ENCODE results near the gene TPM3. TPM values are rescaled to one million over a fixed set of nuclear protein-coding genes. Genes with fewer than 3 reads are reported as not detected.

TPM3 gene
- polyA plus RNA-seq, 2 donors = 88.1 to 178 TPM

DNA sequence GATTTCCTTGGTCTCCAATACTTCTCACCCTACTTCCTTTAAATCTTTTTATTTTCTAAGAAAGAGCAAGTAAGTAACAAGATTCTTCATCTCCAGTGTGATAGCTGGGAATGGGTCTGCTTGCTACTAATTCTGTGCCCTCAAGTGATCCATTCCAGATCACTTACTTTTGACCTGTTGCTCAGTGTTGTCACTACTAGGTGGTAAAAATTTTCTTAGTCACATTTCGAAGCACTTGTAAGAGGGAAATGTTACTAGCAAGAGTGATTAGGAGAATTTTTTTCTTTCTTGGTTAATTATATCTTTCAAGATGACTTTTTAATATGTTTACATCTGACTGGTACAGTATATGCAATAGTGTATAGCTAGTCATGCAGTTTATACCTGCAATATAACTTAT is 31.0 kb upstream of the TPM3 start:
- H3K9me3 ChIP-seq (ENCODE audit: control insufficient read depth in 2 of 2, insufficient read depth in 1 of 2, low read depth in 1 of 2, low read length in 1 of 2) = no peaks in the 10 kb centered on the region
- WGBS, 2 donors = 77 to 89% methylated on average over 1 of the region's 1 CpG
- no peaks in the 10 kb centered on the region for H3K27me3 ChIP-seq (ENCODE audit: control insufficient read depth in 1 of 2, insufficient read depth in 2 of 2, low read length in 2 of 2)
- H3K27ac ChIP-seq (ENCODE audit: low read depth in 2 of 2, low read length in 1 of 2) = no peak overlapping the region
- no peak overlapping the region for H3K4me3 ChIP-seq (ENCODE audit: low read depth in 1 of 2, low read length in 2 of 2)
- H3K4me1 ChIP-seq (ENCODE audit: control insufficient read depth in 2 of 2, insufficient read depth in 2 of 2, low read length in 1 of 2) = peaks cover 0 to 2% of the 10 kb centered on the region in 2 donors
- H3K36me3 ChIP-seq (ENCODE audit: control insufficient read depth in 2 of 2, insufficient read depth in 2 of 2, low read length in 1 of 2) = no peaks in the 10 kb centered on the region

DNA sequence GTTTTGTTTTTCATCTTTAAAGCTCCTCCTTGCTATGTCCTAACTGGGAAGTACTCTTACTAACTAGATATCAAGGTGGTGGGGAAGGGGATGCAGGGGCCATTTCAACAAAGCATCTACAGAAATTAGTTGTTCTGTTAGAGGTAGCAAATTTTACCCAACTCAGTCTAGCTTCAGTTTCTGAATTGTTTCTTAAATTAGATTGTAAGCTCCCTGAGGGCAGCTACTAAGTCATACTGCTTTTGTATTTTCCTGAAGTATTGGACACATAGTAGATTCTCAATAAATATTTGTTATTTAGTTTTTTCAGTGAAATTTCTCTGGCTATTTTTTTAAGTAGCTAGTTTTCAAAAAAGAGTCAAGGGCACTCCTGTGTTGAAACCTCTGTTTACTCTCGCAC is 30.6 kb upstream of the TPM3 start:
- 83 to 89% methylated on average over 1 of the region's 1 CpG for WGBS, 2 donors
- Histone ChIP-seq H3K9me3 (ENCODE audit: control insufficient read depth in 2 of 2, insufficient read depth in 1 of 2, low read depth in 1 of 2, low read length in 1 of 2) (no peaks in the 10 kb centered on the region), H3K27ac (ENCODE audit: low read depth in 2 of 2, low read length in 1 of 2) (no peak overlapping the region), H3K27me3 (ENCODE audit: control insufficient read depth in 1 of 2, insufficient read depth in 2 of 2, low read length in 2 of 2) (no peaks in the 10 kb centered on the region), H3K4me3 (ENCODE audit: low read depth in 1 of 2, low read length in 2 of 2) (peak overlapping the region in 1 of 2 donors; percentile 79), H3K36me3 (ENCODE audit: control insufficient read depth in 2 of 2, insufficient read depth in 2 of 2, low read length in 1 of 2) (no peaks in the 10 kb centered on the region), H3K4me1 (ENCODE audit: control insufficient read depth in 2 of 2, insufficient read depth in 2 of 2, low read length in 1 of 2) (peaks cover 0 to 2% of the 10 kb centered on the region in 2 donors)

DNA sequence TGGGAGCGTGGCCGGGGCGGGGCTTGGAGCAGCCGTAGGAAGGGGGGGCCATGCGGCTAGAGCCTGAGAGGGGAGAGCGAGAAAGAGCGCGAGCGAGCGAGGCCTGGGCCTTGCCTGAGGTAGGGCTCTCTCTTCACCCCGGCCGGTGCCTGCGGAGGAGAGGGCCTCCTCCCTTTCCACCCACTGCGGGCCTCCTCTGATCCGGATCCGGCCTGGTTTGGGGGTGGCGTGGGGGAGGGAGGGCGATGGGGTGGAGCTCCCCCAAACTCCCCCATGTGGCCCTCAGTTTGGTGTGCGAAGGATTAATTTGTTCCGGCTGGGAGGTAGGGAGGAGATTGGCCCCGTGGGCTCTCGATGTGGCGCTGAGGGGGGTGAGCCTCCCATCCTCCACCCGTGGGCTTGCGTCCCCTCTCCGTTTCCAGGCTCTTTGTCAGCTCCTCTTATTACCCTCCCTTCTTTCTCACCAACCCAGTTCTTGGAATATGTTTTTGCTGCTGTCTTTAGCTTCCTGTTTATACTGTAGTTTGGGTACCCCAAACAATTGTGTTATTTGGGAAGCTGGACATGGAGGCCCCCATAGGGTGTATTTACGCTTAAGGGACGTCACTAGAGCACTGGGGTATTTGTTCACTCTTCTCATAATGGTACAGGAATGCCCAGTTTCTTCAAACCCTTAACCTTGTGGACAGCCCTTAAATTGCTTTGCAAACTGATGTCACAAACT is 29.5 kb upstream of the TPM3 start:
- Histone ChIP-seq H3K9me3 (ENCODE audit: control insufficient read depth in 2 of 2, insufficient read depth in 1 of 2, low read depth in 1 of 2, low read length in 1 of 2) (no peaks in the 10 kb centered on the region), H3K27ac (ENCODE audit: low read depth in 2 of 2, low read length in 1 of 2) (peak overlapping the region; percentile 88 to 93), H3K27me3 (ENCODE audit: control insufficient read depth in 1 of 2, insufficient read depth in 2 of 2, low read length in 2 of 2) (no peaks in the 10 kb centered on the region), H3K4me3 (ENCODE audit: low read depth in 1 of 2, low read length in 2 of 2) (peak overlapping the region; percentile 79 to 89), H3K4me1 (ENCODE audit: control insufficient read depth in 2 of 2, insufficient read depth in 2 of 2, low read length in 1 of 2) (peaks cover 0 to 2% of the 10 kb centered on the region in 2 donors), H3K36me3 (ENCODE audit: control insufficient read depth in 2 of 2, insufficient read depth in 2 of 2, low read length in 1 of 2) (no peaks in the 10 kb centered on the region)
- WGBS, 2 donors = 1% methylated on average over 19 to 27 of the region's 28 CpGs

DNA sequence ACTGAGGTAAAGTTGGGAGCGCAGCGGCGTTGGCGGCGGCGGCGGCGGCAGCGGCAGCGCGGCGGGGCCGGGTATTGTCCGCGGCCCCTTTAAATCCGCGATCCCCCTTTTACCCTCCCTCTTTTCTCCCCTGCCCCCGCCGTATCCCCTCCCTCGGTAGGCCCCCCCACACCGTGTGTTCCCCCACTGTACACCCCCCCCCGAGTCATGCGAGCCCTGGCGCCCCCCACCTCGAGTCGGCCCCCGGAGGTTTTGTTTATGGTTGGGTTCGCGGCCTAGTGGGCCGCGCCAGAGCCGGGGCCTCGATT is 29.0 kb upstream of the TPM3 start:
- H3K9me3 ChIP-seq (ENCODE audit: control insufficient read depth in 2 of 2, insufficient read depth in 1 of 2, low read depth in 1 of 2, low read length in 1 of 2) = no peaks in the 10 kb centered on the region
- peak overlapping the region; percentile 79 to 89 for H3K4me3 ChIP-seq (ENCODE audit: low read depth in 1 of 2, low read length in 2 of 2)
- no peaks in the 10 kb centered on the region for H3K36me3 ChIP-seq (ENCODE audit: control insufficient read depth in 2 of 2, insufficient read depth in 2 of 2, low read length in 1 of 2)
- 1% methylated on average over 24 to 33 of the region's 33 CpGs for WGBS, 2 donors
- H3K27me3 ChIP-seq (ENCODE audit: control insufficient read depth in 1 of 2, insufficient read depth in 2 of 2, low read length in 2 of 2) = no peaks in the 10 kb centered on the region
- peaks cover 0 to 2% of the 10 kb centered on the region in 2 donors for H3K4me1 ChIP-seq (ENCODE audit: control insufficient read depth in 2 of 2, insufficient read depth in 2 of 2, low read length in 1 of 2)
- peak overlapping the region; percentile 88 to 93 for H3K27ac ChIP-seq (ENCODE audit: low read depth in 2 of 2, low read length in 1 of 2)

DNA sequence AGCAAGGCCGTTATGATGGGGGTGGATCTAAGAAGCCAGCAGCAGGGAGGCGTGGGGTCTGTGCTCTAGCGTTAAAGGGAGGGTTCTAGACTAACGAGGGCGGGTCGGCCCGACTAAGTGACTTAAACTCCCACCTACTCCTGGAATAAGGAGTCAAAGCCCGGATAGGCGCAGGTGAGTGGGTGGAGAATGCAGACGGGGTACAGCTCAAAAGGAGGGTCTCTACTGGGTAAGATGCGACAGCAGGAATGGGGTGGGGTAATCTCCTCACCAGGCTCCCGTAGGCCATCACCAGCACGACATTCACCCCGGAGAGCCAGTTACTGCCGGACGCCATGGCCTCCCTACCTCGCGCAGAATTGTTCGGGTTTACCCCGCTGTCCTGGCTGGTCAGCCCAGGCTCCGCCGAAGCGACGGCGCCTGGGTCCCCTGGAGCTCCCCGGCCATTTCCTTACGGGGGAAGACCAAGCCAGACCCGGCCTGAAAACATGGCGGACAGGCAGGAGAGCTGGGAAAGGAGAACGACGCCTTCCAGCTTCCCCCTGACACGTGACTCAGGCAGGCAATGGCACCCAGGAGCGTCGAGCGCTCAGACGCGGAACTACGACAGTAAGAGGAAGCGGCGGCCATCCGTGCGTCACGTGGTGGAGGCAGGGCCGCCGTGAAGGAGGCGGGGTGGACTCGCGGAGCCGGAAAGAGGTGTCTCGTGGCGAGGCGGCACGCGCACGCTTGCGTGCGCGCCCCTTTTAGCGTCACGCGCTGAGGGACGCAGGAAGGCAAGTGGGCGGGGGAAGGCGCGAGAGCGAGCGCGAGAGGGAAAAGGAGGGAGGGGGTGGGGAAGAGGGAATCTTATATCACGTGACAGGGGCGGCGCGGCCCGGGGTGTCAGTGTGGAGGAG is 28.4 kb upstream of the TPM3 start, which contains the start of gene UBAP2L:
Gene UBAP2L, plus strand, starts transcription at position 885 of the 899 bp plus-strand sequence. CDS start 4,169 bp downstream, outside the sequence.
- H3K9me3 ChIP-seq (ENCODE audit: control insufficient read depth in 2 of 2, insufficient read depth in 1 of 2, low read depth in 1 of 2, low read length in 1 of 2) = no peaks in the 10 kb centered on the region
- H3K4me1 ChIP-seq (ENCODE audit: control insufficient read depth in 2 of 2, insufficient read depth in 2 of 2, low read length in 1 of 2) = peaks cover 0 to 2% of the 10 kb centered on the region in 2 donors
- peak within 1 kb of the TSS; percentile 98 to 99 for H3K27ac ChIP-seq (ENCODE audit: low read depth in 2 of 2, low read length in 1 of 2)
- 0 to 1% methylated on average over 56 to 73 of the region's 73 CpGs for WGBS, 2 donors
- H3K4me3 ChIP-seq (ENCODE audit: low read depth in 1 of 2, low read length in 2 of 2) = peak within 1 kb of the TSS; percentile 89 to 99
- no peaks in the 10 kb centered on the region for H3K27me3 ChIP-seq (ENCODE audit: control insufficient read depth in 1 of 2, insufficient read depth in 2 of 2, low read length in 2 of 2)
- H3K36me3 ChIP-seq (ENCODE audit: control insufficient read depth in 2 of 2, insufficient read depth in 2 of 2, low read length in 1 of 2) = no peaks in the 10 kb centered on the region

DNA sequence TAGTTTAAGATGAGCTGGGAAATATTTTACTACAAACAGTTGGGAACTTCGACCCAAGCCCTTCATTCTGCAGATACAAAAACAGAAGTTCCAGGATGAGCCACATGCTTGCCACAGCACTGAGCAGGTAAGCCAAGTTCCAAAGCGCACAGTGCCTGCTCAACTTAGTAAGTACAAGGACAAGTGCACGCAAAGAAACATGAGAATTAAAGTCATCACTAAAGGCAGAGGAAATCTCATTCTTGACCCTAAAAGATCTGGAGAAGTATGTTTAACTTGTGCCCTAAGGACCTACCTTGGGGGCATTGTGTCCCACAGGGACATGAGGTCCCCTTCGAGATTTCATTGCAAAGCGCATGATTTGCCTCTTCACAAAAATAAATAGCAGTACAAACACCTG is 27.6 kb upstream of the TPM3 start:
- Histone ChIP-seq H3K4me1 (ENCODE audit: control insufficient read depth in 2 of 2, insufficient read depth in 2 of 2, low read length in 1 of 2) (peaks cover 0 to 2% of the 10 kb centered on the region in 2 donors), H3K36me3 (ENCODE audit: control insufficient read depth in 2 of 2, insufficient read depth in 2 of 2, low read length in 1 of 2) (no peaks in the 10 kb centered on the region), H3K27me3 (ENCODE audit: control insufficient read depth in 1 of 2, insufficient read depth in 2 of 2, low read length in 2 of 2) (no peaks in the 10 kb centered on the region), H3K27ac (ENCODE audit: low read depth in 2 of 2, low read length in 1 of 2) (peak overlapping the region; percentile 59 to 98), H3K4me3 (ENCODE audit: low read depth in 1 of 2, low read length in 2 of 2) (peak overlapping the region; percentile 89 to 99), H3K9me3 (ENCODE audit: control insufficient read depth in 2 of 2, insufficient read depth in 1 of 2, low read depth in 1 of 2, low read length in 1 of 2) (no peaks in the 10 kb centered on the region)
- WGBS, 2 donors = 10 to 12% methylated on average over 5 of the region's 5 CpGs

DNA sequence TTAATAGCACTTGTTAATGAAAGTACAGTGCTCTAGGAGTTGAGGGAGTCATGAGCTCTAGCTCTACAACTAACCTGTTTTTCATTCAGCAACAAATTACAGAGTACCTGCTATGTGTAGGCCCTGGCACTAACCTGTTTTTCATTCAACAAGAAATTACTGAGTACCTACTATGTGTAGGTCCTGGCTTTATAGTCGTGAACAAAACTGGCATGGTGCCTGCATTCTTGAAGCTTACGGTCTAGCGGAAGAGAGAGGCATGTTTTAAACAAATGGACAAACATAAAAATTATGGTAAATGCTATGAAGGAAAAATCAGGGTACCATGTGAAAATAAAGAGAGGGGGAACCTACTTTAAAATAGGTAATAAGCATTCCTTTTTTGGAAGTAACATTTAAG is 26.6 kb upstream of the TPM3 start:
- Histone ChIP-seq H3K4me3 (ENCODE audit: low read depth in 1 of 2, low read length in 2 of 2) (peak overlapping the region in 1 of 2 donors; percentile 99), H3K27me3 (ENCODE audit: control insufficient read depth in 1 of 2, insufficient read depth in 2 of 2, low read length in 2 of 2) (no peaks in the 10 kb centered on the region), H3K27ac (ENCODE audit: low read depth in 2 of 2, low read length in 1 of 2) (no peak overlapping the region), H3K9me3 (ENCODE audit: control insufficient read depth in 2 of 2, insufficient read depth in 1 of 2, low read depth in 1 of 2, low read length in 1 of 2) (no peaks in the 10 kb centered on the region), H3K4me1 (ENCODE audit: control insufficient read depth in 2 of 2, insufficient read depth in 2 of 2, low read length in 1 of 2) (peaks cover 0 to 2% of the 10 kb centered on the region in 2 donors), H3K36me3 (ENCODE audit: control insufficient read depth in 2 of 2, insufficient read depth in 2 of 2, low read length in 1 of 2) (no peaks in the 10 kb centered on the region)
- 55 to 59% methylated on average over 3 of the region's 3 CpGs for WGBS, 2 donors

DNA sequence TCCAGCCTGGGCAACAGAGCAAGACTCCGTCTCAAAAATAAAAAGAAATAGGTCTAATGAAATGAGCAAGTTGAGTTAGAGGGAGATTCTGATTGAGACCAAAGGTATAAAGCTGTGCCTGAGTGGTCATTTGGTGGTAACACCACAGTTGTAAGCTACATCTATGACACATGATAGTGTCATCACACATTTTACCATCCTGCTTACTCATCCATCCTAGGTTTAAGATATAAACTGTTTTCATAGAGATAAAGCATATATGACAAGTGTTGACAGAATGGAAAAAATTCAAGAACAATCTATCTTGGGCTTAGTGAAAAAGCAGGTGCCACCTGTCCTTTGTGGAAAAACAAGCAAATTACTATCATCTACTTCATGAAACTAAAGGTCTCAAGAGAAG is 21.4 kb upstream of the TPM3 start:
- Histone ChIP-seq H3K9me3 (ENCODE audit: control insufficient read depth in 2 of 2, insufficient read depth in 1 of 2, low read depth in 1 of 2, low read length in 1 of 2) (no peaks in the 10 kb centered on the region), H3K36me3 (ENCODE audit: control insufficient read depth in 2 of 2, insufficient read depth in 2 of 2, low read length in 1 of 2) (peaks cover 2 to 15% of the 10 kb centered on the region in 2 donors), H3K4me1 (ENCODE audit: control insufficient read depth in 2 of 2, insufficient read depth in 2 of 2, low read length in 1 of 2) (no peaks in the 10 kb centered on the region), H3K27ac (ENCODE audit: low read depth in 2 of 2, low read length in 1 of 2) (no peak overlapping the region), H3K27me3 (ENCODE audit: control insufficient read depth in 1 of 2, insufficient read depth in 2 of 2, low read length in 2 of 2) (no peaks in the 10 kb centered on the region), H3K4me3 (ENCODE audit: low read depth in 1 of 2, low read length in 2 of 2) (no peak overlapping the region)
- WGBS, 2 donors = 82 to 100% methylated on average over 1 of the region's 1 CpG

DNA sequence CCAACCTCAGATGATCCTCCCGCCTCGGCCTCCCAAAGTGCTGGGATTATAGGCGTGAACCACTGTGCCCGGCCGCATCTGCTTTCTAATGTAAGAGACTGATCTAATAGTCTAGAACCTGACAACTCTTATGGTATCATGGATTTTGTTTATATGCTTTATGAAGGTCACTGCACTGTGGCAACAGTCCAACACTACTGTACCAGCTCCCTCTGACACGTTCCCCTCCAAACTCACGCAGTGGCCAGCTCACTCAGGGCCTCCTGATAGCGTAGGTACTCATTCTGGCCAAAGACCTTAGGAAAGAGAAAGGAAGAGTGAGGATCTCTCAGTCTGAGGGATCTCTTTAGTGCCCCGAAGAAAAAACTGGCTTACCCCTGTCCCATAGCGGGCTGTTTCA is 20.2 kb upstream of the TPM3 start:
- no peaks in the 10 kb centered on the region for H3K27me3 ChIP-seq (ENCODE audit: control insufficient read depth in 1 of 2, insufficient read depth in 2 of 2, low read length in 2 of 2)
- no peaks in the 10 kb centered on the region for H3K9me3 ChIP-seq (ENCODE audit: control insufficient read depth in 2 of 2, insufficient read depth in 1 of 2, low read depth in 1 of 2, low read length in 1 of 2)
- peaks cover 7 to 22% of the 10 kb centered on the region in 2 donors for H3K36me3 ChIP-seq (ENCODE audit: control insufficient read depth in 2 of 2, insufficient read depth in 2 of 2, low read length in 1 of 2)
- WGBS, 2 donors = 92% methylated on average over 10 of the region's 10 CpGs
- no peaks in the 10 kb centered on the region for H3K4me1 ChIP-seq (ENCODE audit: control insufficient read depth in 2 of 2, insufficient read depth in 2 of 2, low read length in 1 of 2)
- no peak overlapping the region for H3K4me3 ChIP-seq (ENCODE audit: low read depth in 1 of 2, low read length in 2 of 2)
- no peak overlapping the region for H3K27ac ChIP-seq (ENCODE audit: low read depth in 2 of 2, low read length in 1 of 2)

All from esophagus (tissue), 2 donors.